ENCODE measurements around the gene PSAPL1. TPM values are rescaled to one million over a fixed set of nuclear protein-coding genes. Genes with fewer than 3 reads are reported as not detected.

The PSAPL1 gene
- total RNA-seq, 1 donor from 2014 or later, result not detected

- no peak for TF ChIP-seq CTCF (IDR thresholded peaks at IDR 0.05; ENCODE audit: insufficient read depth, low read length, poor library complexity, severe bottlenecking)
- H3K4me3 ChIP-seq (ENCODE audit: low read depth, low read length), result no peak overlapping the region
- no peak for DNase-seq (ENCODE audit: low read depth)
- no peaks in the 10 kb centered on the region for H3K36me3 ChIP-seq (ENCODE audit: control insufficient read depth, insufficient read depth, low read length)
- no peaks in the 10 kb centered on the region for H3K27me3 ChIP-seq (ENCODE audit: control insufficient read depth, insufficient read depth, low read length)
Observed at GRCh38 chr4:7433376-7434140, 1.2 kb downstream of the PSAPL1 start.

GRCh38 chr4:7432531-7433375, 2.0 kb downstream of the PSAPL1 start:
- TF ChIP-seq CTCF (IDR thresholded peaks at IDR 0.05; ENCODE audit: insufficient read depth, low read length, poor library complexity, severe bottlenecking), result no peak
- no peak overlapping the region for H3K4me3 ChIP-seq (ENCODE audit: low read depth, low read length)
- no peaks in the 10 kb centered on the region for H3K27me3 ChIP-seq (ENCODE audit: control insufficient read depth, insufficient read depth, low read length)
- DNase-seq (ENCODE audit: low read depth), result no peak
- H3K36me3 ChIP-seq (ENCODE audit: control insufficient read depth, insufficient read depth, low read length), result no peaks in the 10 kb centered on the region

- Histone ChIP-seq H3K36me3 (ENCODE audit: control insufficient read depth, insufficient read depth, low read length) (no peaks in the 10 kb centered on the region), H3K27me3 (ENCODE audit: control insufficient read depth, insufficient read depth, low read length) (no peaks in the 10 kb centered on the region), H3K4me3 (ENCODE audit: low read depth, low read length) (no peak overlapping the region)
- TF ChIP-seq CTCF (IDR thresholded peaks at IDR 0.05; ENCODE audit: insufficient read depth, low read length, poor library complexity, severe bottlenecking), result no peak
- DNase-seq (ENCODE audit: low read depth), result no peak
Observed at GRCh38 chr4:7431696-7432530, 2.8 kb downstream of the PSAPL1 start.

GRCh38 chr4:7430965-7431695, 3.6 kb downstream of the PSAPL1 start:
- DNase-seq (ENCODE audit: low read depth), result no peak
- H3K36me3 ChIP-seq (ENCODE audit: control insufficient read depth, insufficient read depth, low read length), result no peaks in the 10 kb centered on the region
- no peak for TF ChIP-seq CTCF (IDR thresholded peaks at IDR 0.05; ENCODE audit: insufficient read depth, low read length, poor library complexity, severe bottlenecking)

GRCh38 chr4:7430368-7430964, 4.3 kb downstream of the PSAPL1 start:
- no peak for DNase-seq (ENCODE audit: low read depth)
- no peak for TF ChIP-seq CTCF (IDR thresholded peaks at IDR 0.05; ENCODE audit: insufficient read depth, low read length, poor library complexity, severe bottlenecking)
- no peaks in the 10 kb centered on the region for H3K27me3 ChIP-seq (ENCODE audit: control insufficient read depth, insufficient read depth, low read length)

More at GRCh38 chr4:7430965-7431695, 3.6 kb downstream of the PSAPL1 start:
- Histone ChIP-seq H3K4me3 (ENCODE audit: low read depth, low read length) (no peak overlapping the region), H3K27me3 (ENCODE audit: control insufficient read depth, insufficient read depth, low read length) (no peaks in the 10 kb centered on the region)

More at GRCh38 chr4:7430368-7430964, 4.3 kb downstream of the PSAPL1 start:
- H3K36me3 ChIP-seq (ENCODE audit: control insufficient read depth, insufficient read depth, low read length), result no peaks in the 10 kb centered on the region
- H3K4me3 ChIP-seq (ENCODE audit: low read depth, low read length), result no peak overlapping the region
